K562 (cell line): ENCODE measurements around the gene TLCD1. TPM values are rescaled to one million over a fixed set of nuclear protein-coding genes. Genes with fewer than 3 reads are reported as not detected.
A peak's percentile ranks its signal among the peaks of the same experiment; 100 is the strongest.

ENCODE experiments used
- ARNT ChIP-seq, 2 experiments: fragments of 450-650 bp; IDR thresholded peaks; 2 replicates each; pipeline ENCODE4 v1.6.1; 2016; ENCODE audit warnings: mild to moderate bottlenecking in 1 of 2
- ATF6 ChIP-seq: sonication (generic); formaldehyde crosslinking; IDR thresholded peaks from 2 replicates; pipeline ENCODE4 v1.4.0; 2020; ENCODE audit warnings: mild to moderate bottlenecking, missing genetic modification reagents
- CBX5 ChIP-seq: IDR thresholded peaks from 2 replicates; pipeline ENCODE4 v1.6.1; 2014; ENCODE audit warnings: low read depth, borderline replicate concordance
- HDAC3 ChIP-seq: fragments of 450-650 bp; IDR thresholded peaks from 2 replicates; pipeline ENCODE4 v1.6.1; 2018; ENCODE audit warnings: borderline replicate concordance, mild to moderate bottlenecking, moderate library complexity; ENCODE audit not compliant: partially characterized antibody
- NFATC3 ChIP-seq: fragments of 450-650 bp; IDR thresholded peaks from 2 replicates; pipeline ENCODE4 v1.6.1; 2017; ENCODE audit warnings: mild to moderate bottlenecking
- PHF20 ChIP-seq: fragments of 450-650 bp; IDR thresholded peaks from 2 replicates; pipeline ENCODE4 v1.6.1; 2018; ENCODE audit not compliant: partially characterized antibody
- SMC3 ChIP-seq: conservative IDR thresholded peaks from 2 replicates; pipeline ENCODE4 v1.6.1; 2011; ENCODE audit warnings: low read depth, low read length, improper control_type of control experiment; ENCODE audit not compliant: insufficient read depth
- SNRNP70 ChIP-seq: fragments of 200-400 bp; formaldehyde crosslinking; optimal IDR thresholded peaks from 2 replicates; pipeline ENCODE3; 2017; ENCODE audit warnings: low read depth, low read length
- TEAD4 ChIP-seq, 2 experiments: sonication (generic) in 1 of 2; formaldehyde crosslinking in 1 of 2; IDR thresholded peaks; 2 replicates each; pipeline versions ENCODE4 v1.6.1 to v1.8.0; 2012 to 2022; ENCODE audit warnings: borderline replicate concordance in 1 of 2, inconsistent platforms in 1 of 2, low read length in 1 of 2, mild to moderate bottlenecking in 1 of 2, missing genetic modification reagents in 1 of 2
- USF2 ChIP-seq: sonication (generic); formaldehyde crosslinking; IDR thresholded peaks from 2 replicates; pipeline ENCODE4 v1.5.0; 2020; ENCODE audit warnings: missing genetic modification reagents
- ZFX ChIP-seq: sonication (generic); formaldehyde crosslinking; IDR thresholded peaks from 2 replicates; pipeline ENCODE4 v1.8.0; 2022; ENCODE audit warnings: mild to moderate bottlenecking, missing genetic modification reagents, moderate library complexity
- ZNF184 ChIP-seq: sonication (generic); formaldehyde crosslinking; IDR thresholded peaks from 2 replicates; pipeline ENCODE4 v1.5.0; 2020; ENCODE audit warnings: missing genetic modification reagents
- ZNF740 ChIP-seq, 3 experiments: fragments of 200-800 bp in 1 of 3; sonication (Bioruptor generic) in 1 of 3; sonication (generic) in 1 of 3; formaldehyde crosslinking in 1 of 3; IDR thresholded peaks; 2 replicates each; pipeline versions ENCODE4 v1.6.1 to v1.8.0; 2016 to 2022; ENCODE audit warnings: mild to moderate bottlenecking in 2 of 3, missing compliant biosample characterization in 2 of 3, missing genetic modification characterization in 2 of 3, missing genetic modification reagents in 1 of 3
- ZNF79 ChIP-seq: fragments of 250-450 bp; sonication (Bioruptor Pico); IDR thresholded peaks from 2 replicates; pipeline ENCODE4 v1.4.0; 2020; ENCODE audit warnings: low read depth, mild to moderate bottlenecking, moderate library complexity
- polyA plus RNA-seq, 8 experiments: library from polyadenylated mRNA; depleted of rRNA in 4 of 8; stranded (reverse) in 5 of 8; unstranded in 3 of 8; fragments of >200 nt; fragmentation: Nextera tagmentation in 2 of 8; fragmentation: Illumina TruSeq in 1 of 8; extraction: Ambion mirVana in 2 of 8; extraction: Trizol in 1 of 8; gene quantifications; 2 replicates each; pipeline versions ENCODE4 v1.2.1 to v1.2.3, GENCODE V29; 2011 to 2014; ENCODE audit warnings: inconsistent platforms in 1 of 8, missing spikeins in 1 of 8
- total RNA-seq, 7 experiments: library from RNA; depleted of rRNA in 6 of 7; stranded (reverse); fragments of >200 nt in 6 of 7; fragmentation: Illumina TruSeq in 2 of 7; extraction: Trizol in 2 of 7; gene quantifications; 2 replicates each; pipeline versions ENCODE4 v1.2.1 to v1.2.3, GENCODE V29; 2011 to 2021; ENCODE audit warnings: low replicate concordance in 1 of 7
- TF ChIP-seq, protein P1 (sequence below): fragments of 250-450 bp; sonication (Bioruptor Pico); IDR thresholded peaks from 2 replicates; pipeline ENCODE4 v1.5.1; 2021; ENCODE audit warnings: mild to moderate bottlenecking
- TF ChIP-seq, protein P2 (sequence below): fragments of 450-650 bp; conservative IDR thresholded peaks from 2 replicates; pipeline ENCODE4 v1.6.1; 2016; ENCODE audit warnings: missing genetic modification characterization, low read depth, mild to moderate bottlenecking, missing compliant biosample characterization, moderate library complexity
- TF ChIP-seq, protein P3 (sequence below): fragments of 450-650 bp; formaldehyde crosslinking; IDR thresholded peaks from 2 replicates; pipeline ENCODE4 v1.4.0; 2022; ENCODE audit warnings: mild to moderate bottlenecking, moderate library complexity

TLCD1 gene
- total and polyA plus RNA-seq, 9 of the 15 experiments (the other 6 are each of a cell fraction or from before 2014, with no cell fraction given) = 6.8 to 37.7 (median 21.7) TPM

DNA sequence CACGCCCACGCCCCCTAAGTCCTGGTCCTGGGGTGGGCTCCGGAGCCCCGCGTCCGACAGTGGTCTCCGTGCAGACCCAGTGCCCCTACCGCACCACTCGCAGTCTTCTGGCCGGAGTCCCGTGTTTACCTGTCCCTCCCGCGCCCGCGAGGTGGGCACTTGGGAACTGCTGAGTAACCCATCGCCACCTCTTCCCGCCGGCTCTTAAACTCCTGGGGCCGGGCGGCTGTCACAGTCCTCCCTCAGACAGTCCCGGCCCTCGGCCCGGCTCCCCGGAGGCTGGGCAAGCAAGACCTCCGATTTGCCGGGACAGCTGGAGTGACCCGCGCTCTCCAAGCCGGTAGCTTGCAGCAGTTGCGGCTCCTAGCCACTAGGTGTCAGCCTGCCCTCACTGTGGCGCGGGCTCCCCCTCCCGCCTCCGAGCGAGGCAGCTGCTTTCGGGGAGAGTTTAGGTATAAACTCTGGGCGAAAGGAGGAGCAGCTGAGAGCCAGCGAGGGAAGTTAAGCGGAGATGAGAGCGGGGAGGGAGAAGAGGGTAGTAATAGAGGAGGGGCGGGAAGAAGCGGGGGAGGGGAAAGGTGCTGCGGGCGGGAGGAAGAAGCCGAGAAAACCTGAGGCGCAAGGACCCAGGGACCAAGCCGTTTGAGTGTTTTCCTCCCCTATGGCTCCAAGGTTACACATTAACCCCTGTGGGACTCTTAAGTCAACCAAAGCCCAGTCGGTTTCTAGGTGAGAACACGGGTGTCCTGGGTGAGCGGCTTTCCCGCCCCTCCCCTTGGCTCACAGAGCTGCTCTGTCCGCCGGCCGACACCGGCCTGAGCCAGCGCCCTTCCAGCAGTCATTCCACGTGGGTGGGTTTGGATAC is 826 bp upstream of the TLCD1 start (continued):
- TF ChIP-seq, protein P1, sequence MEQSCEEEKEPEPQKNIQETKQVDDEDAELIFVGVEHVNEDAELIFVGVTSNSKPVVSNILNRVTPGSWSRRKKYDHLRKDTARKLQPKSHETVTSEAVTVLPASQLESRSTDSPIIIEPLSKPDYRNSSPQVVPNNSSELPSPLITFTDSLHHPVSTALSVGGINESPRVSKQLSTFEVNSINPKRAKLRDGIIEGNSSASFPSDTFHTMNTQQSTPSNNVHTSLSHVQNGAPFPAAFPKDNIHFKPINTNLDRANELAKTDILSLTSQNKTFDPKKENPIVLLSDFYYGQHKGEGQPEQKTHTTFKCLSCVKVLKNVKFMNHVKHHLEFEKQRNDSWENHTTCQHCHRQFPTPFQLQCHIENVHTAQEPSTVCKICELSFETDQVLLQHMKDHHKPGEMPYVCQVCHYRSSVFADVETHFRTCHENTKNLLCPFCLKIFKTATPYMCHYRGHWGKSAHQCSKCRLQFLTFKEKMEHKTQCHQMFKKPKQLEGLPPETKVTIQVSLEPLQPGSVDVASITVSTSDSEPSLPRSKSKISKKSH (CRISPR knock-in tag) = no peak
- TF ChIP-seq NFATC3 = no peak
- no peak for TF ChIP-seq USF2 (CRISPR knock-in tag)
- TF ChIP-seq PHF20 = no peak
- TF ChIP-seq ZNF740 (CRISPR knock-in tag; IDR thresholded peaks at IDR 0.05) = peak; percentile 74
- TF ChIP-seq ZNF740 (tag; IDR thresholded peaks at IDR 0.05) = peak in 1 of 2 experiments; percentile 57; a peak in 2 of 4 replicates
- peak; percentile 46 to 67; a peak in 2 of 4 replicates for TF ChIP-seq ARNT (IDR thresholded peaks at IDR 0.05)
- TF ChIP-seq, protein P2, sequence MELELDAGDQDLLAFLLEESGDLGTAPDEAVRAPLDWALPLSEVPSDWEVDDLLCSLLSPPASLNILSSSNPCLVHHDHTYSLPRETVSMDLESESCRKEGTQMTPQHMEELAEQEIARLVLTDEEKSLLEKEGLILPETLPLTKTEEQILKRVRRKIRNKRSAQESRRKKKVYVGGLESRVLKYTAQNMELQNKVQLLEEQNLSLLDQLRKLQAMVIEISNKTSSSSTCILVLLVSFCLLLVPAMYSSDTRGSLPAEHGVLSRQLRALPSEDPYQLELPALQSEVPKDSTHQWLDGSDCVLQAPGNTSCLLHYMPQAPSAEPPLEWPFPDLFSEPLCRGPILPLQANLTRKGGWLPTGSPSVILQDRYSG (tag) = no peak
- TF ChIP-seq ZNF79 (CRISPR knock-in tag) = no peak
- TF ChIP-seq ZNF184 (CRISPR knock-in tag) = no peak
- TF ChIP-seq SNRNP70 = no peak
- TF ChIP-seq TEAD4 (IDR thresholded peaks at IDR 0.05; ENCODE audit: low read length) = peak; percentile 2; the same call in 1 of the 2 replicates
- TF ChIP-seq TEAD4 (CRISPR knock-in tag; IDR thresholded peaks at IDR 0.05; ENCODE audit: borderline replicate concordance) = no peak
- TF ChIP-seq, protein P3, sequence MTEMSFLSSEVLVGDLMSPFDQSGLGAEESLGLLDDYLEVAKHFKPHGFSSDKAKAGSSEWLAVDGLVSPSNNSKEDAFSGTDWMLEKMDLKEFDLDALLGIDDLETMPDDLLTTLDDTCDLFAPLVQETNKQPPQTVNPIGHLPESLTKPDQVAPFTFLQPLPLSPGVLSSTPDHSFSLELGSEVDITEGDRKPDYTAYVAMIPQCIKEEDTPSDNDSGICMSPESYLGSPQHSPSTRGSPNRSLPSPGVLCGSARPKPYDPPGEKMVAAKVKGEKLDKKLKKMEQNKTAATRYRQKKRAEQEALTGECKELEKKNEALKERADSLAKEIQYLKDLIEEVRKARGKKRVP (CRISPR knock-in tag) = no peak
- TF ChIP-seq CBX5 = peak; percentile 80; the same call in 1 of the 2 replicates
- TF ChIP-seq SMC3 = peak; percentile 97
- TF ChIP-seq HDAC3 = no peak
- no peak for TF ChIP-seq ZFX (CRISPR knock-in tag)
- TF ChIP-seq ATF6 (CRISPR knock-in tag) = no peak
